GM19238 (cell line): Measurements from ENCODE around the gene LENEP.

Experiments used
- DNase-seq: peaks from one replicate; pipeline ENCODE4 v3.0.0; 2011; ENCODE audit warnings: low spot score; ENCODE audit not compliant: insufficient read length

LENEP gene

DNA sequence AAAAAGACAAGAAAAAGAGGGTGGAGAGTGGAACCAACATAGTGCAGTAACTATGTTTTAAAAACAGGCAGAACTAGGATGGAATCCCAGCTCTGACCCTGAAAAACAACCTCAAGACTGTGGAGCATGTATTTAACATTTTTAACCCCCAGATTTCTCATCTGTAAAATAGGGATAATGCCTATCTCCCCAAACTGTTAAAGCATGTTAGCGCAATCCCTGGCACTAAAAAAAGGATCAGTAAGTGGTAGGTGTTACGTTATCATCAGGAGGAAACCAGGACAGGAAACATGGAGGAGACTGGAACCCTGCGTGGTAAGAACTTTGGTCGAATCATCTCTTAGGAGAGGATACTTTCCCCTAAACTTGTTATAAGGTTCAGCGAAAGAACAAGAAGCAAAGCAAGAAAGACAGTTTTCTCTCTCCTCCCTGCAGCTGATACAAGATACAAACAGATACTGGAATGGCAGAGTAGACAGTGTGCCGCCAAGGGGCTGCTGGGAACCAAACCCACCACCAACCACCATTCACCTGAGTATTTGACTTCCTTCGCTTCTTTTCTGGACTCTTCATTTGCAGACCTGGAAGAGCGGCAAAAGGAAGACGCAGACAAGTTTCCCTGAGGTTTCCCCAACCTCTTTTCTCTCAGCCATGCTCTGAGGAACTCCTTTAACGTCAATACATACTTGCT is 32.8 kb upstream of the LENEP start:
- DNase-seq = no peak

GRCh38 chr1:154961207-154962155 is 31.9 kb upstream of the LENEP start, which contains the start of gene PYGO2:
Gene PYGO2 (minus strand): TSS chr1:154961782. CDS start chr1:154961576, 206 bp downstream.
- DNase-seq = peak; percentile 92

- no peak for DNase-seq
Observed at GRCh38 chr1:154962156-154962749, 31.1 kb upstream of the LENEP start.

GRCh38 chr1:154962795-154963330 is 30.5 kb upstream of the LENEP start:
- no peak for DNase-seq

- no peak for DNase-seq
Observed at GRCh38 chr1:154963643-154964042, 29.7 kb upstream of the LENEP start.

- no peak for DNase-seq
Observed at GRCh38 chr1:154964359-154964758, 29.0 kb upstream of the LENEP start.

DNA sequence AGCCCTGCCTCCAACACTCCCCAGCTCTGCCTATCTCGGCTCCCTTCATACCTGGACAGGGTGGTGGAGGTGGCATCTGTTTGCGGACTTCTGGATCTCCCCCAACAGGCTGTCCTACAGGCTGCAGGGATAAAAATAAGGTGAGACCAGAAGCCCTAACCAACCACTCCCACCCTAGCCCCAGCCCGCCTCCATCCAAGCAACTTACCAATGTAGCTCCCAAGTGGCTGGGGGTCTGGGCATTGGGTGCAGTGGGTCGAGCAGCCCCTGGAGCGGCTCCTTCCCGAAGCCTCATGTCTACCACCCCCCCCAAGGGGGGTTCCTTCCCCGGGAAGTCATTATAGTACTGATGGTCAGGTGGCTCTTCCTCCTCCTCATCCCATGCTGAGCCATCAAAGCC is 27.3 kb upstream of the LENEP start:
- no peak for DNase-seq

- no peak for DNase-seq
Observed at GRCh38 chr1:154967331-154967950, 25.9 kb upstream of the LENEP start.

DNA sequence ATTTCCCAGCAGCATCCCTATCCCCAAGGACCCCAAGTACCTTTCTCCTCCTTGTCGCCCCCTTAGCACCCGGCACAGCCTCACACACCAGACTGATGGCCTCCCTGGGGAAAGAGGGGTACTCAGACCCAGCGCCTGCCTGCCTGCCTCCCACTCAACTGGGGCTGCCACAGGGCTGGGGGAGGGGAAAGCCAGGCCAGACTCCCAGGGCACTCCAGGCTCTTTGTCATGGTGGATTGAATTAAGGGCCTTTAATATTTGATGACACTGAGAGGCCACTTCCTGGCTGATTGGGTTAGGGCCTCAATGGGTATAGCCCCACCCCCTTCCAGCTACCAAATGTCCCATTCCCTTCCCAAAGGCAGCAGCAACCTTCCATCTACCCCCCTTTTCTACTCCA is 24.7 kb upstream of the LENEP start:
- DNase-seq = no peak

DNA sequence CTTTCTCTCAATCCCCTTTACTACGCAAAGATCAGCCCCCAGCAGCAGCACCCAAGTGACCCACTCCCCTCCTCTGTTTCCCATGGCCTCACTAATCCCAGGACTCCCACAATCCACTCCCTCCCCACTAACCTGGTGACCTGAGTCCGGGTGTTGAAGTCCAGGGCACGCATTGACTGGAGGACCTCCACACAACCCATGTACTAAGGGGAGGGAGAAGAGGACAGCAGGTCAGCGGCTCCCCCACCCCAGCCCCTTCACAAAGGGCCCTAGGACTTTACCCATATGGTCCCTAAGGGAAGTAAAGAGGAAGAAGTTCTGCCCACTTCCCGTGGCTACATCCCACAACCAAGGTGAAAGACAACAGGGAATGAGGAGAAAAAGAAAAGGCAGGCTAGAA is 24.1 kb upstream of the LENEP start:
- DNase-seq = no peak

- DNase-seq = no peak
Observed at GRCh38 chr1:154969860-154970452, 23.4 kb upstream of the LENEP start.

DNA sequence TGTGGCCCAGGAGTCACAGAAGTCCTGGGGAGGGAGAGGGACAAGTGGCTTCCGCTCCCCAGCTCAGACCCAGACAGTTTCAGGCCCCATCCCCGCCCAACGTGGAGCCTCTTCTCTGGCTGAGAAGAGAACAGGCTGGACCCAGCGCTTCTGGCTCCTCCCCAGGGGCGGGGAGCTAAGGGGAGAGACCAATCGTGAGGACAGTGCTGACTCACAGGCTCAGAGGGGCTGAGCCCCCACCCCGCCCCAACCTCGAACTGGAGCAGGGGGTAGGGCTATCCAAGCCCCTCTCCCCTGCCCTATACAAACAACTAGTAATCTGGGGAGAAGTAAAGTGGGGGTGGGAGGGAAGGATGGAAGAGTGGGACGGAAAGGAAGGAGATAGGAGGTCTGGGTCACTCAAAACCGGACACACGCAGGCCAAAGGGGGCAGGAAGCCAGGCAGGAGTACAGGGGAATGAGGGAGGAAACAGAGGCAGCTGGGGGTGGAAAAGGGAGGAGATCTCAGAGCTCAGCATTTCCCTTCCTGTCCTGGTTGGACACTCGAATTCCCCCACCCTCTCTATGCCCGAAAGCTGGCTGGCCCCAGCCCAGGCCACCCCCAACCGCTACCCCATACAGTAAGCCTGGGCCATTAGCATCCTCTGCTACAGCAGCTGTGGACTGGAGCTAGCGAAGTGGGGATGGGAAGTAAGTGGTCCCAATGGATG is 22.6 kb upstream of the LENEP start, which contains the start of gene SHC1:
Gene SHC1, minus strand, starts transcription at position 117 of the 710 bp plus-strand sequence. CDS start 221 bp downstream, outside the sequence.
- peak; percentile 77 for DNase-seq

DNA sequence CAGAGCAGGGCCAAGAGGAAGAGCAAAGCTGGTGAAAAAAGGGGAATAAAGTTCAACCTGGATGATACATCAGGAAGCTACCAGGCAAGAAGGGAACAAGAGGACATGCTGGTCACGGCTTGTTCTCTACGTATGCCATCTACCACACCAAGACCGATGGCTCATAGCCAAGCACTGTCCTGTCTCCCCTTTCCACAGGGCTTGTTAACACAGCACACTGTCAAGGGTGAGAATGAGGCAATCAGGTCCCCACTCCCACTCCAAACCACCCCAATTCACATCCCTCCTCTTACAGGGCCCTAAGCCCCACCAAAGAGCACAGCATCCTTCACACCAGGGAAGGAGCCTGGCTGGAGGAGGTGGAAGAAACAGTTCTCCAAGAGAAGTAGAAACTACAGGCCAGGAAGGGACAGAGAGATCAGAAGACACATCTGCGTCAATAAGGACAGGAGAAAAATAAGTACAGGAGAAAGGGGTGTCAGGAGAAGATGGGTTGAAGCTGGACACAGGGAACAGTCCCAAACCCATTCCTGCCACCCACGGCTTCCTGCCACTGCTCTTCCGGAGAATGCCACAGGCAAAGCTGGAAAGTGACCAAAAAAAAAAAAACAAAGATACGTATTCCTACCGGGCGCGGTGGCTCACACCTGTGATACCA is 21.9 kb upstream of the LENEP start:
- no peak for DNase-seq

DNA sequence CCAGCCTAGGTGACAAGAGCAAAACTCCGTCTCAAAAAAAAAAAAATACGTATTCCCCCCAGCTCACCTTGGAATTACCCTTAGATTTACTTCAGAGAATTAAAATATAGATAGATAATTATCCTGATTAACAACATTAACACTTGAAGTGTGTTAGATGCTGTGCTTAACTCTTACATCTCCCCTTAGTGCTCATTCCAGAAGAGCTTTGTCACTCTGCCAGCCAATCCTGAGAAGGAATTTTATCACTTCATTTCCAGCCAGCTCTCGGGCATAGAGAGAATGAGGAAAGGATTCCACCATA is 21.2 kb upstream of the LENEP start:
- DNase-seq = no peak

GRCh38 chr1:154972517-154973343 is 20.7 kb upstream of the LENEP start:
- DNase-seq = no peak

DNA sequence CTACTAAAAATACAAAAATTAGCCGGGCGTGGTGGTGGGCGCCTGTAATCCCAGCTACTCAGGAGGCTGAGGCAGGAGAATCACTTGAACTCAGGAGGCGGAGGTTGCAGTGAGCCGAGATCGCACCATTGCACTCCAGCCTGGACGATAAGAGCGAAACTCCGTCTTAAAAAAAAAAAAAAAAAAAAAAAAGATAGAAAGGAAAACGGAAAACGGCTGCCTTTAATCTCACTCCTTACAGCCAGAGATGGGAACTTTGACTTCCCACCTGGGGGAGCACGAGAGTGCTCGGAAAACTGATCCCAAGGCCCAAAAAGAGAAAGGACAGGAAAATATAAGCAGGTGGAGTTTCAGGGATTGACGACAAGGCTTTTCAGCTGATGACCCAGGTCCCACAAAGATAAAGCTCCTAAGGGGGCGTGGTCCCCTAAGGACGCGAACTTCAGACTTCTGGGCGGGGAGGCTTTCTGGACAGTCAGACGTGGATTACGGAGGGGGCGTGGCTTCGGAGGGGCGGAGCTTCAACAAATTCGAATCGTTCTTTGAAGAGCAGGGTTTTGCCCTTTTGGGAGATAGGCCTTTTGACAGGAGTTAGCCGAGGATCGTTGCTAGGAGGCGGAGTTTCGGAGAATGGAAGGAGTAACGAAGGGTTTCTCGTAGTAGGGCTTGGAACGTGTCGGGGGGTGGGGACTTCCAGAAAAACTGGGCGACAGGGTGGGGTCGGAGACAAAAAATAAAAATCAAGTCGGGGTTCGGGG is 19.9 kb upstream of the LENEP start:
- DNase-seq = peak; percentile 81

DNA sequence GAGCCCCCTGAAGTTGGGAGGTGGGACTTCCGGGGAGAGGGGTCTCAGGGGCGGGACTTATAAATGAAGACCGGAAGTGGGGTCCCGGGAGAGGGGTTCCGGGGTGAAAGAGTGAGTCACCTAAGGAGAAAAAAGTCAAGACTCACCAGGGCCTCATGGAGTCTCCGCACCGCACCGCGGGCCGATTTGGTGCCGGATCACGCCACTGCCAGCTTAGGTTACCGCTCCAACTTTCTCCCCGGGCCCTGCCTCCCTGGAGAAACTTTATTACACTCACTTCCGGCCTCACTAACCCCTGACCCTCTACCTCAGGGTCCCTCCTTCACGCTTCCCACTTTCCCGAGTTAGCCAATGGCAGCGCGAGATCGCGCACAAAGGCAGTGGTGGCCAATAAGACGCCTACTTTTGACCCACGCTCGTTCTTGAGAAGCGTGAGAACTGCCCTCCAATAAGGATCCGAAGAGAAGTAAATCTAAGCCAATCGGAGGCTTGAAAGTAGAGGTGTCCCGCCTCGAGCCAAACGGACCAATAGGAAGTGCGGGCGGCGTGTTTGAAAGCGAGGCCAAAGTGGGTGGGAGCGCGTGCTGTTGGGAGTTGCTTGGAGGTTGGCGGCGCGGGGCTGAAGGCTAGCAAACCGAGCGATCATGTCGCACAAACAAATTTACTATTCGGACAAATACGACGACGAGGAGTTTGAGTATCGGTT is 19.1 kb upstream of the LENEP start, which contains the start of gene CKS1B:
Gene CKS1B, plus strand, starts transcription at position 580 of the 706 bp plus-strand sequence. Its CDS starts 65 bp downstream, at position 645.
- DNase-seq = peak; percentile 95
